ENCODE results near the gene ALPG.
"Not testable (repeated sequence)": the region's sequence is repeated elsewhere in the genome, so short reads cannot be mapped to it uniquely, and the experiment has no call there.

The ALPG gene

GRCh38 chr2:232377319-232377718, 29.3 kb upstream of the ALPG start:
- no peak for DNase-seq (ENCODE audit: low read depth)

GRCh38 chr2:232377841-232378734, 28.6 kb upstream of the ALPG start:
- DNase-seq (ENCODE audit: low read depth) = no peak

GRCh38 chr2:232378735-232379151, 27.9 kb upstream of the ALPG start, which contains the start of gene ALPP:
TSS of gene ALPP (plus strand) at chr2:232378751. CDS start at chr2:232378803, 52 bp downstream.
- not testable (repeated sequence) for DNase-seq (ENCODE audit: low read depth)

GRCh38 chr2:232379610-232380590, 26.7 kb upstream of the ALPG start:
- DNase-seq (ENCODE audit: low read depth) = not testable (repeated sequence)

- not testable (repeated sequence) for DNase-seq (ENCODE audit: low read depth)
Observed at GRCh38 chr2:232381204-232382031, 25.2 kb upstream of the ALPG start.

- no peak for DNase-seq (ENCODE audit: low read depth)
Observed at GRCh38 chr2:232382331-232383225, 24.1 kb upstream of the ALPG start.

GRCh38 chr2:232384466-232384865, 22.2 kb upstream of the ALPG start:
- no peak for DNase-seq (ENCODE audit: low read depth)

- not testable (repeated sequence) for DNase-seq (ENCODE audit: low read depth)
Observed at GRCh38 chr2:232385058-232385457, 21.6 kb upstream of the ALPG start.

GRCh38 chr2:232385660-232386489, 20.8 kb upstream of the ALPG start:
- no peak for DNase-seq (ENCODE audit: low read depth)

- DNase-seq (ENCODE audit: low read depth) = no peak
Observed at GRCh38 chr2:232386490-232386739, 20.2 kb upstream of the ALPG start.

- DNase-seq (ENCODE audit: low read depth) = no peak
Observed at GRCh38 chr2:232386740-232387450, 19.7 kb upstream of the ALPG start.

GRCh38 chr2:232387451-232388171, 19.0 kb upstream of the ALPG start:
- no peak for DNase-seq (ENCODE audit: low read depth)

GRCh38 chr2:232388324-232388891, 18.2 kb upstream of the ALPG start:
- DNase-seq (ENCODE audit: low read depth) = no peak

GRCh38 chr2:232389327-232389726, 17.3 kb upstream of the ALPG start:
- no peak for DNase-seq (ENCODE audit: low read depth)

GRCh38 chr2:232390661-232391060, 16.0 kb upstream of the ALPG start:
- DNase-seq (ENCODE audit: low read depth) = no peak

GRCh38 chr2:232393556-232393955, 13.1 kb upstream of the ALPG start:
- no peak for DNase-seq (ENCODE audit: low read depth)

- DNase-seq (ENCODE audit: low read depth) = not testable (repeated sequence)
Observed at GRCh38 chr2:232394431-232394830, 12.2 kb upstream of the ALPG start.

GRCh38 chr2:232395586-232395985, 11.1 kb upstream of the ALPG start:
- no peak for DNase-seq (ENCODE audit: low read depth)

All from stromal cell of bone marrow (primary cell).